Liver (tissue), 9 donors: Measurements from ENCODE around the gene TNFAIP1. TPM values are rescaled to one million over a fixed set of nuclear protein-coding genes. Genes with fewer than 3 reads are reported as not detected.

Experiments used
- DNase-seq: peaks from one replicate; pipeline ENCODE4 v3.0.0-alpha.2; 2017; ENCODE audit warnings: low spot score
- H3K27ac ChIP-seq, 2 donors: one replicate each; pipeline ENCODE4 v1.7.0; 2013; ENCODE audit warnings: inconsistent platforms in 2 of 2, low read length in 2 of 2, control low read depth in 1 of 2, low read depth in 1 of 2, mild to moderate bottlenecking in 1 of 2
- H3K27me3 ChIP-seq, 4 donors: one replicate each; pipeline versions ENCODE4 v1.6.1 to v1.7.0; 2013; ENCODE audit warnings: low read length in 3 of 4, inconsistent platforms in 1 of 4, mild to moderate bottlenecking in 1 of 4, moderate library complexity in 1 of 4; ENCODE audit not compliant: control insufficient read depth in 4 of 4, insufficient read depth in 4 of 4
- H3K36me3 ChIP-seq, 4 donors: one replicate each; pipeline versions ENCODE4 v1.6.1 to v1.7.0; 2013; ENCODE audit warnings: low read length in 3 of 4, mild to moderate bottlenecking in 3 of 4, low read depth in 1 of 4, moderate library complexity in 1 of 4; ENCODE audit not compliant: control insufficient read depth in 4 of 4, insufficient read depth in 3 of 4
- H3K4me1 ChIP-seq, 4 donors: one replicate each; pipeline versions ENCODE4 v1.6.1 to v1.7.0; 2013; ENCODE audit warnings: low read length in 3 of 4, mild to moderate bottlenecking in 3 of 4, moderate library complexity in 1 of 4; ENCODE audit not compliant: control insufficient read depth in 4 of 4, insufficient read depth in 4 of 4
- H3K4me3 ChIP-seq, 3 donors: one replicate each; pipeline versions ENCODE4 v1.6.1 to v1.7.0; 2013; ENCODE audit warnings: low read length in 3 of 3, control low read depth in 1 of 3, low read depth in 1 of 3, mild to moderate bottlenecking in 1 of 3
- H3K9ac ChIP-seq, 2 donors: one replicate each; pipeline ENCODE4 v1.7.0; 2013; ENCODE audit warnings: low read length in 2 of 2, mild to moderate bottlenecking in 2 of 2, moderate library complexity in 2 of 2, control low read depth in 1 of 2, low read depth in 1 of 2
- H3K9me3 ChIP-seq, 4 donors: one replicate each; pipeline versions ENCODE4 v1.6.1 to v1.7.0; 2013; ENCODE audit warnings: low read length in 3 of 4; ENCODE audit not compliant: control insufficient read depth in 4 of 4
- EGR1 ChIP-seq, 2 donors: IDR thresholded peaks; 2 replicates each; pipeline ENCODE4 v1.6.1; 2016 to 2018; ENCODE audit warnings: antibody characterized with exemption in 2 of 2, low read depth in 2 of 2
- FOXA1 ChIP-seq: IDR thresholded peaks from 2 replicates; pipeline ENCODE4 v1.6.1; 2016; ENCODE audit warnings: antibody characterized with exemption
- FOXA2 ChIP-seq: IDR thresholded peaks from 2 replicates; pipeline ENCODE4 v1.6.1; 2016; ENCODE audit warnings: antibody characterized with exemption
- GABPA ChIP-seq, 2 donors: IDR thresholded peaks in 1 of 2; conservative IDR thresholded peaks in 1 of 2; 2 replicates each; pipeline ENCODE4 v1.6.1; 2016; ENCODE audit warnings: antibody characterized with exemption in 2 of 2, mild to moderate bottlenecking in 1 of 2, moderate library complexity in 1 of 2
- HNF4A ChIP-seq, 2 donors: conservative IDR thresholded peaks; 2 replicates each; pipeline ENCODE4 v1.6.1; 2016; ENCODE audit warnings: antibody characterized with exemption in 2 of 2, mild to moderate bottlenecking in 2 of 2
- HNF4G ChIP-seq: IDR thresholded peaks from 2 replicates; pipeline ENCODE4 v1.6.1; 2016; ENCODE audit warnings: antibody characterized with exemption
- JUND ChIP-seq, 2 donors: IDR thresholded peaks; 2 replicates each; pipeline ENCODE4 v1.6.1; 2016; ENCODE audit warnings: antibody characterized with exemption in 2 of 2
- NR2F2 ChIP-seq: IDR thresholded peaks from 2 replicates; pipeline ENCODE4 v1.6.1; 2016; ENCODE audit warnings: antibody characterized with exemption
- RAD21 ChIP-seq, 2 donors: IDR thresholded peaks; 2 replicates each; pipeline ENCODE4 v1.6.1; 2016; ENCODE audit warnings: antibody characterized with exemption in 2 of 2, mild to moderate bottlenecking in 2 of 2
- REST ChIP-seq: IDR thresholded peaks from 2 replicates; pipeline ENCODE4 v1.6.1; 2016; ENCODE audit warnings: antibody characterized with exemption, mild to moderate bottlenecking
- RXRA ChIP-seq, 2 donors: IDR thresholded peaks; 2 replicates each; pipeline ENCODE4 v1.6.1; 2017 to 2018; ENCODE audit warnings: antibody characterized with exemption in 2 of 2, mild to moderate bottlenecking in 1 of 2
- TAF1 ChIP-seq: conservative IDR thresholded peaks from 2 replicates; pipeline ENCODE4 v1.6.1; 2016; ENCODE audit warnings: antibody characterized with exemption, mild to moderate bottlenecking
- YY1 ChIP-seq: IDR thresholded peaks from 2 replicates; pipeline ENCODE4 v1.6.1; 2016; ENCODE audit warnings: antibody characterized with exemption, mild to moderate bottlenecking
- WGBS: extraction: QIAGEN DNeasy Blood & Tissue Kit; methylation state at CpG from one replicate; pipeline ENCODE4 v1.1.7; 2013; 5-methylcytosine and 5-hydroxymethylcytosine counted together
- polyA plus RNA-seq, 2 donors: library from polyadenylated mRNA; stranded (reverse) in 1 of 2; unstranded in 1 of 2; fragments of 200-250 nt in 1 of 2; fragments of >200 nt in 1 of 2; fragmentation: Nextera tagmentation in 1 of 2; extraction: Ambion mirVana in 1 of 2; gene quantifications; one replicate each; pipeline versions ENCODE4 v1.2.1 to v1.2.3, GENCODE V29; 2013 to 2015
- total RNA-seq, 2 donors: library from RNA; depleted of rRNA; stranded (reverse); fragments of >200 nt; gene quantifications; one replicate each; pipeline ENCODE4 v1.2.3, GENCODE V29; 2014
- TF ChIP-seq, protein P1 (sequence below): IDR thresholded peaks from 2 replicates; pipeline ENCODE4 v1.6.1; 2016; ENCODE audit warnings: antibody characterized with exemption
- TF ChIP-seq, protein P2 (sequence below): IDR thresholded peaks from 2 replicates; pipeline ENCODE4 v1.6.1; 2016; ENCODE audit warnings: antibody characterized with exemption
- TF ChIP-seq, protein P3 (sequence below): IDR thresholded peaks from 2 replicates; pipeline ENCODE4 v1.6.1; 2016; ENCODE audit warnings: antibody characterized with exemption
- TF ChIP-seq, protein P4 (sequence below): fragments of 150-350 bp; IDR thresholded peaks from 2 replicates; pipeline ENCODE4 v1.5.1; 2017; ENCODE audit warnings: improper control_type of control experiment, low read depth, low read length; ENCODE audit not compliant: missing input control
- donor health status: healthy.
- donor health status: healthy.
- donor health status: healthy.
- donor health status: healthy.
- donor health status: healthy.

Gene TNFAIP1
- total and polyA plus RNA-seq, 4 donors: 11.7 to 31.7 (median 19.6) TPM

- Histone ChIP-seq H3K27me3 (no peaks in the 10 kb centered on the region), H3K4me3 (peak within 1 kb of the TSS; percentile 77 to 97 (median 82)), H3K9me3 (no peaks in the 10 kb centered on the region), H3K4me1 (peaks cover 4 to 32% (median 24%) of the 10 kb centered on the region in 4 donors), H3K9ac (peak within 1 kb of the TSS; percentile 60 to 94), H3K36me3 (peaks cover 12 to 48% (median 42%) of the 10 kb centered on the region in 4 donors), H3K27ac (peak within 1 kb of the TSS; percentile 78 to 80)
- under 1% methylated on average over 80 of the region's 80 CpGs for WGBS
- DNase-seq: peak; percentile 95
- no peak for TF ChIP-seq NR2F2
- no peak for TF ChIP-seq FOXA1
- no peak for TF ChIP-seq RXRA (IDR thresholded peaks at IDR 0.05)
- TF ChIP-seq EGR1 (IDR thresholded peaks at IDR 0.05; ENCODE audit: low read depth in 2 of 2): peak in 1 of 2 donors; percentile 84
- TF ChIP-seq, protein P1, sequence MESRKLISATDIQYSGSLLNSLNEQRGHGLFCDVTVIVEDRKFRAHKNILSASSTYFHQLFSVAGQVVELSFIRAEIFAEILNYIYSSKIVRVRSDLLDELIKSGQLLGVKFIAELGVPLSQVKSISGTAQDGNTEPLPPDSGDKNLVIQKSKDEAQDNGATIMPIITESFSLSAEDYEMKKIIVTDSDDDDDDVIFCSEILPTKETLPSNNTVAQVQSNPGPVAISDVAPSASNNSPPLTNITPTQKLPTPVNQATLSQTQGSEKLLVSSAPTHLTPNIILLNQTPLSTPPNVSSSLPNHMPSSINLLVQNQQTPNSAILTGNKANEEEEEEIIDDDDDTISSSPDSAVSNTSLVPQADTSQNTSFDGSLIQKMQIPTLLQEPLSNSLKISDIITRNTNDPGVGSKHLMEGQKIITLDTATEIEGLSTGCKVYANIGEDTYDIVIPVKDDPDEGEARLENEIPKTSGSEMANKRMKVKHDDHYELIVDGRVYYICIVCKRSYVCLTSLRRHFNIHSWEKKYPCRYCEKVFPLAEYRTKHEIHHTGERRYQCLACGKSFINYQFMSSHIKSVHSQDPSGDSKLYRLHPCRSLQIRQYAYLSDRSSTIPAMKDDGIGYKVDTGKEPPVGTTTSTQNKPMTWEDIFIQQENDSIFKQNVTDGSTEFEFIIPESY: peak; percentile 63
- peak; percentile 33 to 43 for TF ChIP-seq RAD21 (IDR thresholded peaks at IDR 0.05)
- peak; percentile 69 for TF ChIP-seq REST
- TF ChIP-seq HNF4A (conservative IDR thresholded peaks at IDR 0.05): peak; percentile 20 to 34
- peak; percentile 98 for TF ChIP-seq YY1
- peak; percentile 92 to 98 for TF ChIP-seq GABPA (IDR thresholded peaks at IDR 0.05 in 1 of 2, conservative IDR thresholded peaks at IDR 0.05 in 1 of 2)
- TF ChIP-seq, protein P2, sequence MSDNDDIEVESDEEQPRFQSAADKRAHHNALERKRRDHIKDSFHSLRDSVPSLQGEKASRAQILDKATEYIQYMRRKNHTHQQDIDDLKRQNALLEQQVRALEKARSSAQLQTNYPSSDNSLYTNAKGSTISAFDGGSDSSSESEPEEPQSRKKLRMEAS: peak; percentile 2
Observed at GRCh38 chr17:28357061-28357900, 21.7 kb downstream of the TNFAIP1 start, which contains the start of gene POLDIP2. POLDIP2 (minus strand) TSS chr17:28357527; CDS start chr17:28357448, 79 bp downstream.

DNA sequence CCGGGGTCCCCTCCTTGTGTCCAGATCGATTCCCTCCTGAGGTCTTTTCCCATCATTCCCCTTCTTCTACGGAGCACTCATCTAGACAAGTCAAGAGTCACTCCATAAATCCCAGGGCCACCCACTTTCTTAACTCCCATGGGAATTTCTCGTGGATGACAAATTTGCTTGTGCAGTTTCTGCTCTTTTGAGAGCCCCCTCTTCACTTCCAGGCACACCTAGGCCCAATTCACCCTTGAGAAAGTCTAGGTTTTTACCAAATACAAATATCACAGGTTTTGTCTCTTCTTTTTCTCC is 22.3 kb downstream of the TNFAIP1 start:
- Histone ChIP-seq H3K4me3 (peak overlapping the region; percentile 77 to 97 (median 82)), H3K4me1 (peaks cover 4 to 32% (median 24%) of the 10 kb centered on the region in 4 donors), H3K27me3 (no peaks in the 10 kb centered on the region), H3K9me3 (no peaks in the 10 kb centered on the region), H3K27ac (peak overlapping the region; percentile 20 to 41), H3K36me3 (peaks cover 14 to 48% (median 41%) of the 10 kb centered on the region in 4 donors), H3K9ac (peak overlapping the region; percentile 24 to 86)
- DNase-seq: no peak
- 2% methylated on average over 4 of the region's 4 CpGs for WGBS
- TF ChIP-seq, protein P3, sequence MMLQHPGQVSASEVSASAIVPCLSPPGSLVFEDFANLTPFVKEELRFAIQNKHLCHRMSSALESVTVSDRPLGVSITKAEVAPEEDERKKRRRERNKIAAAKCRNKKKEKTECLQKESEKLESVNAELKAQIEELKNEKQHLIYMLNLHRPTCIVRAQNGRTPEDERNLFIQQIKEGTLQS: no peak
- no peak for TF ChIP-seq REST
- no peak for TF ChIP-seq FOXA1
- no peak for TF ChIP-seq FOXA2
- TF ChIP-seq RAD21 (IDR thresholded peaks at IDR 0.05): no peak
- no peak for TF ChIP-seq HNF4A (conservative IDR thresholded peaks at IDR 0.05)
- TF ChIP-seq JUND (IDR thresholded peaks at IDR 0.05): no peak
- no peak for TF ChIP-seq NR2F2
- TF ChIP-seq YY1: no peak
- TF ChIP-seq, protein P2: no peak
- no peak for TF ChIP-seq HNF4G
- TF ChIP-seq GABPA (IDR thresholded peaks at IDR 0.05 in 1 of 2, conservative IDR thresholded peaks at IDR 0.05 in 1 of 2): no peak
- TF ChIP-seq, protein P4, sequence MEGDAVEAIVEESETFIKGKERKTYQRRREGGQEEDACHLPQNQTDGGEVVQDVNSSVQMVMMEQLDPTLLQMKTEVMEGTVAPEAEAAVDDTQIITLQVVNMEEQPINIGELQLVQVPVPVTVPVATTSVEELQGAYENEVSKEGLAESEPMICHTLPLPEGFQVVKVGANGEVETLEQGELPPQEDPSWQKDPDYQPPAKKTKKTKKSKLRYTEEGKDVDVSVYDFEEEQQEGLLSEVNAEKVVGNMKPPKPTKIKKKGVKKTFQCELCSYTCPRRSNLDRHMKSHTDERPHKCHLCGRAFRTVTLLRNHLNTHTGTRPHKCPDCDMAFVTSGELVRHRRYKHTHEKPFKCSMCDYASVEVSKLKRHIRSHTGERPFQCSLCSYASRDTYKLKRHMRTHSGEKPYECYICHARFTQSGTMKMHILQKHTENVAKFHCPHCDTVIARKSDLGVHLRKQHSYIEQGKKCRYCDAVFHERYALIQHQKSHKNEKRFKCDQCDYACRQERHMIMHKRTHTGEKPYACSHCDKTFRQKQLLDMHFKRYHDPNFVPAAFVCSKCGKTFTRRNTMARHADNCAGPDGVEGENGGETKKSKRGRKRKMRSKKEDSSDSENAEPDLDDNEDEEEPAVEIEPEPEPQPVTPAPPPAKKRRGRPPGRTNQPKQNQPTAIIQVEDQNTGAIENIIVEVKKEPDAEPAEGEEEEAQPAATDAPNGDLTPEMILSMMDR: no peak
- TF ChIP-seq TAF1: no peak
